ENCODE data around the gene CLBA1. TPM values are rescaled to one million over a fixed set of nuclear protein-coding genes. Genes with fewer than 3 reads are reported as not detected.
A peak's percentile ranks its signal among the peaks of the same experiment; 100 is the strongest.

The CLBA1 gene
- total RNA-seq, 1 donor from 2014 or later = 16.2 TPM

DNA sequence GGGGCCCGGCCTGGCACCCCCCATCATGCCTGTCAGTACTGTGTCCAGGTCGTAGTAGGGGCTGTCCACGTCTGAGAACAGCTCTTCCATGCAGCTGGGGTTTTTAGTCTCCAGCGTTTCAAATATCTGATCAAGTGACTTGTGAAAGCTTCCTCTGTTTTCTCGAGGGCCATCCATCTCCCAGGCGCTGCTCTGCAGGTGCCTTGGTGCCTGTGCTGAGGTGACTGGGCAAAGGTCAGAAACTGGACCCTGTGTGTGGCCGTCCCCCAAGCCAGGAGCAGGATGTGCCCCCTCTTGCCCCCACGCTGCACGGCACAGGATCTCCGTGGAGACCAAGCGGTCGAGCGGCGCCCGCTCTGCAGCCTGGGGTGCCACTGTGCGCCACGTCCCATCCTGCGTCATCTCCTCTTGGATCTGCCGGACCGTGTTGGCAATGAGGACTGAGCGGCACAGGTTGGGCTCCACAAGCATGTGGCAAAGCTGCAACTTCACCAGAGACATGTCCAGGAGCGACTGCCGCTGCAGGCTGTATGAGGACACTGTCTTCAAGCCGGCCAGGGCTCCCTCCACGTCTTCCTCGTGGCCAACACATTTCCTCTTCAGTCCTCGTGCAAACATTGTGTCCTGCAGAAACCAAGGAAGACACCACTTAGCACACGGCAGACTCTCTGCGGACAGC, 25.9 kb downstream of the CLBA1 start:
- Mint-ChIP-seq H3K4me1 (ENCODE audit: unreplicated experiment) (peaks cover 38% of the 10 kb centered on the region), H3K36me3 (peaks cover 6% of the 10 kb centered on the region), H3K27ac (no peak overlapping the region), H3K27me3 (no peaks in the 10 kb centered on the region), H3K9me3 (no peaks in the 10 kb centered on the region), H3K4me3 (no peak overlapping the region)
- no peak for DNase-seq (ENCODE audit: extremely low spot score, unreplicated experiment)
- TF ChIP-seq, protein P1, sequence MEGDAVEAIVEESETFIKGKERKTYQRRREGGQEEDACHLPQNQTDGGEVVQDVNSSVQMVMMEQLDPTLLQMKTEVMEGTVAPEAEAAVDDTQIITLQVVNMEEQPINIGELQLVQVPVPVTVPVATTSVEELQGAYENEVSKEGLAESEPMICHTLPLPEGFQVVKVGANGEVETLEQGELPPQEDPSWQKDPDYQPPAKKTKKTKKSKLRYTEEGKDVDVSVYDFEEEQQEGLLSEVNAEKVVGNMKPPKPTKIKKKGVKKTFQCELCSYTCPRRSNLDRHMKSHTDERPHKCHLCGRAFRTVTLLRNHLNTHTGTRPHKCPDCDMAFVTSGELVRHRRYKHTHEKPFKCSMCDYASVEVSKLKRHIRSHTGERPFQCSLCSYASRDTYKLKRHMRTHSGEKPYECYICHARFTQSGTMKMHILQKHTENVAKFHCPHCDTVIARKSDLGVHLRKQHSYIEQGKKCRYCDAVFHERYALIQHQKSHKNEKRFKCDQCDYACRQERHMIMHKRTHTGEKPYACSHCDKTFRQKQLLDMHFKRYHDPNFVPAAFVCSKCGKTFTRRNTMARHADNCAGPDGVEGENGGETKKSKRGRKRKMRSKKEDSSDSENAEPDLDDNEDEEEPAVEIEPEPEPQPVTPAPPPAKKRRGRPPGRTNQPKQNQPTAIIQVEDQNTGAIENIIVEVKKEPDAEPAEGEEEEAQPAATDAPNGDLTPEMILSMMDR (conservative IDR thresholded peaks at IDR 0.05) = no peak

GRCh38 chr14:105012171-105012985, 26.8 kb downstream of the CLBA1 start:
- TF ChIP-seq, protein P1 (conservative IDR thresholded peaks at IDR 0.05) = peak; percentile 29
- Mint-ChIP-seq H3K4me3 (no peak overlapping the region), H3K9me3 (no peaks in the 10 kb centered on the region), H3K36me3 (peaks cover 11% of the 10 kb centered on the region), H3K27ac (peak overlapping the region; percentile 11), H3K4me1 (ENCODE audit: unreplicated experiment) (peaks cover 44% of the 10 kb centered on the region), H3K27me3 (no peaks in the 10 kb centered on the region)
- DNase-seq (ENCODE audit: extremely low spot score, unreplicated experiment) = no peak

GRCh38 chr14:105013150-105013785, 27.7 kb downstream of the CLBA1 start:
- Mint-ChIP-seq H3K27ac (peak overlapping the region; percentile 34), H3K4me3 (no peak overlapping the region)

DNA sequence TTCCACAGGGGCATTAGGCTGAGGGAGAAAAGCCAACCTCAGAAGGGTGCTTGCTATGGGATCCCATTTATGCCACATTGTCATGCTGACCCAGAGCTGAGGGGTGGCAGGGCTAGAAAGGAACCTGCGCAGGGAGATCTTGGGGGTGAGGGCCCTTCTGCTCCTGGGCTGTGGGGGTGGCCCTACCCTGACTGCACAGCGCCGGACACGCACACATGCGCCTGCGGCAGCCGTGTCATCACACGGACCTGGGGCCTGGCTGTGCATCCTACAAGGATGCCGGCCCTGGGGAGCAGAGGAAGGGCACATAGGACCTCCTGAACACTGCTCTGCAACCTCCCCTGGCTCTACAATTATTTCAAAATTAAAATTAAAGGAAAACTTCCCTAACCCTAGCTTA, 28.4 kb downstream of the CLBA1 start:
- H3K27ac Mint-ChIP-seq = no peak overlapping the region
- H3K9me3 Mint-ChIP-seq = no peaks in the 10 kb centered on the region
- H3K36me3 Mint-ChIP-seq = peaks cover 11% of the 10 kb centered on the region
- no peak overlapping the region for H3K4me3 Mint-ChIP-seq
- peaks cover 53% of the 10 kb centered on the region for H3K4me1 Mint-ChIP-seq (ENCODE audit: unreplicated experiment)
- no peak for DNase-seq (ENCODE audit: extremely low spot score, unreplicated experiment)
- H3K27me3 Mint-ChIP-seq = no peaks in the 10 kb centered on the region
- TF ChIP-seq, protein P1 (conservative IDR thresholded peaks at IDR 0.05) = no peak

More at GRCh38 chr14:105013150-105013785, 27.7 kb downstream of the CLBA1 start:
- Mint-ChIP-seq H3K9me3 (no peaks in the 10 kb centered on the region), H3K27me3 (no peaks in the 10 kb centered on the region), H3K36me3 (peaks cover 11% of the 10 kb centered on the region), H3K4me1 (ENCODE audit: unreplicated experiment) (peaks cover 51% of the 10 kb centered on the region)
- TF ChIP-seq, protein P1 (conservative IDR thresholded peaks at IDR 0.05) = no peak
- no peak for DNase-seq (ENCODE audit: extremely low spot score, unreplicated experiment)

DNA sequence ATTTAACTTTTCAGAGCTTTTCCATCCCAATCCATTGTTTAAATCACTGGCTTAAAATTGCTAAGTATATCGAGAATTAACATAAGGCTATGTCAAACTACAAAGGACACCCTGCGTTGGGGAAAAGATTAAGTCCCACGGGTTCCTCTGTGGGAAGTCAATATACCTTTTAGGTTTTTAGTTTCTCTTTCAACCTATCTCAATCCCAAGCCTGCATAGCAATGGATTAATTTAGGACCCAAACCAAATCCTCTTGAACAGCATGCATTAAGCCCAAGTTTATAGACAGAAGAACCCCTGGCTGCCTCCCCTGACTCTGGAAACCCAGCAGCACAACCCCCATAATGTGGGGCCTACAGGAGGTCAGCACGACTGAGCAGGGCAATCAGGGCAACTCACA, 29.0 kb downstream of the CLBA1 start:
- H3K27me3 Mint-ChIP-seq = no peaks in the 10 kb centered on the region
- no peak for DNase-seq (ENCODE audit: extremely low spot score, unreplicated experiment)
- H3K4me1 Mint-ChIP-seq (ENCODE audit: unreplicated experiment) = peaks cover 59% of the 10 kb centered on the region
- TF ChIP-seq, protein P1 (conservative IDR thresholded peaks at IDR 0.05) = no peak
- H3K4me3 Mint-ChIP-seq = no peak overlapping the region
- H3K36me3 Mint-ChIP-seq = peaks cover 11% of the 10 kb centered on the region
- H3K27ac Mint-ChIP-seq = no peak overlapping the region
- H3K9me3 Mint-ChIP-seq = no peaks in the 10 kb centered on the region
